Fibroblast of mammary gland (primary cell): Measurements from ENCODE around the gene RASGRP2.

Source experiments
- DNase-seq: peaks from one replicate; pipeline ENCODE4 v3.0.0-alpha.2; 2010; ENCODE audit warnings: low read depth
- H3K4me3 ChIP-seq: 2 replicates; pipeline ENCODE4 v1.5.1; 2011; ENCODE audit warnings: low read depth, mild to moderate bottlenecking, low read length, moderate library complexity; ENCODE audit not compliant: control insufficient read depth
- TF ChIP-seq, protein P1 (sequence below): conservative IDR thresholded peaks from 2 replicates; pipeline ENCODE4 v1.5.1; 2011; ENCODE audit warnings: low read depth, low read length, inconsistent platforms; ENCODE audit not compliant: control insufficient read depth, insufficient read depth

The RASGRP2 gene

DNA sequence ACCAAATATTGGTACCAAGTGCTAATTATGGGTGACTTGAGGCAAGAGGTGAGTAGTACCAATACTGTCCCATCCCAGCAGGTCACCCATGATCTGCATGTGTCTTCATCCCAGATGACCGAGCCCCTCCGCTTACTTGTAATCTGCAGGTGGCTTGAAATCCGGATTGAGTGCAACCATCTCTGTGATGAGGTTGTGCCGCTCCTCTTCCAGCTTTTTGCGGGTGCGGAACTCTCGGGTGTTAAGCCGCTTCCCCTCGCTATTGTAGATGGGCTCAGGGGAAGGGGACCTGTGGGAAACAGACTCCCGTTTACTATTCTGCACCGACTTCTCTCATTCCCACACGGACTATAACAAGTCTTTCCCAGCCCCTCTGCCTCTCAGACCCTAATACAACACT lies 26.2 kb upstream of the RASGRP2 start:
- no peak overlapping the region for H3K4me3 ChIP-seq
- TF ChIP-seq, protein P1, sequence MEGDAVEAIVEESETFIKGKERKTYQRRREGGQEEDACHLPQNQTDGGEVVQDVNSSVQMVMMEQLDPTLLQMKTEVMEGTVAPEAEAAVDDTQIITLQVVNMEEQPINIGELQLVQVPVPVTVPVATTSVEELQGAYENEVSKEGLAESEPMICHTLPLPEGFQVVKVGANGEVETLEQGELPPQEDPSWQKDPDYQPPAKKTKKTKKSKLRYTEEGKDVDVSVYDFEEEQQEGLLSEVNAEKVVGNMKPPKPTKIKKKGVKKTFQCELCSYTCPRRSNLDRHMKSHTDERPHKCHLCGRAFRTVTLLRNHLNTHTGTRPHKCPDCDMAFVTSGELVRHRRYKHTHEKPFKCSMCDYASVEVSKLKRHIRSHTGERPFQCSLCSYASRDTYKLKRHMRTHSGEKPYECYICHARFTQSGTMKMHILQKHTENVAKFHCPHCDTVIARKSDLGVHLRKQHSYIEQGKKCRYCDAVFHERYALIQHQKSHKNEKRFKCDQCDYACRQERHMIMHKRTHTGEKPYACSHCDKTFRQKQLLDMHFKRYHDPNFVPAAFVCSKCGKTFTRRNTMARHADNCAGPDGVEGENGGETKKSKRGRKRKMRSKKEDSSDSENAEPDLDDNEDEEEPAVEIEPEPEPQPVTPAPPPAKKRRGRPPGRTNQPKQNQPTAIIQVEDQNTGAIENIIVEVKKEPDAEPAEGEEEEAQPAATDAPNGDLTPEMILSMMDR = no peak
- DNase-seq = no peak

DNA sequence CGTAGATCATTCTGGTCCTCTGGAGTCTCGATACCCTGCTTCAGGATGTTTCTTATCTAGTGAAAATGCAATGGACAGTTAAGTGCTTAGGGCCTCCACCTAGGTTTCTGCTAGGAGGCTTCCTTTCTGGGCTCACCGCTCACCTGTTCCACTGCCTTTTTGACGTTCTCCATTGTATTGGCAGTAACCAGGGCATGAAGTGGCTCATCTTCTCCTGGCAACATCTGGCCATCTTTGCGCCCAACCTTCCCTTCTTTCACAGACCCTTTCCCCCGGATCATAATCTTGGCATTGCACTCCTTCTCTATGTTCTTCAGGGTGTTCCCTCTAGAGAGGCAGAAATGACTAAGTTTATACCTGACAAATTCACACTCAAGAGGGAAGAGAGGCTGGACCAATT lies 25.3 kb upstream of the RASGRP2 start:
- no peak for DNase-seq
- TF ChIP-seq, protein P1 = no peak
- no peak overlapping the region for H3K4me3 ChIP-seq

DNA sequence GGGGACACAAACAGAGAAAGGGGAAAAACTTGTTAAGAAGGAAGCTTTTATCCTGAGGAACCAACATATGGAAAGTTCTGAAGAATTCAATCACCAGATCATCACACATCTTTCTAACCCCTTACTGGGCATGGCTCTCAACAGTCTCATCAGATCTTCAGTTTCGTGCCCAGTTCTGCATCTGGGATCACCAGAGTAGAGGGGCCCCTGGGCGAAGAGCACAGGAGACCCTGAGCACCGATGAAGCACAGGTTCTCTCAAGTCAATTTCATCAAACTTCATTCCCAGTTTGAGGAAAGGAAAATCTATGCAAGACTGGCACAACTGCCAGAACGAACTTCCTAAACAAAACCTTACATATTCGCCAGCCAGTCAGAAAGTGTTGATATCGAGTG lies 24.4 kb upstream of the RASGRP2 start:
- TF ChIP-seq, protein P1 = no peak
- DNase-seq = no peak
- H3K4me3 ChIP-seq = no peak overlapping the region

DNA sequence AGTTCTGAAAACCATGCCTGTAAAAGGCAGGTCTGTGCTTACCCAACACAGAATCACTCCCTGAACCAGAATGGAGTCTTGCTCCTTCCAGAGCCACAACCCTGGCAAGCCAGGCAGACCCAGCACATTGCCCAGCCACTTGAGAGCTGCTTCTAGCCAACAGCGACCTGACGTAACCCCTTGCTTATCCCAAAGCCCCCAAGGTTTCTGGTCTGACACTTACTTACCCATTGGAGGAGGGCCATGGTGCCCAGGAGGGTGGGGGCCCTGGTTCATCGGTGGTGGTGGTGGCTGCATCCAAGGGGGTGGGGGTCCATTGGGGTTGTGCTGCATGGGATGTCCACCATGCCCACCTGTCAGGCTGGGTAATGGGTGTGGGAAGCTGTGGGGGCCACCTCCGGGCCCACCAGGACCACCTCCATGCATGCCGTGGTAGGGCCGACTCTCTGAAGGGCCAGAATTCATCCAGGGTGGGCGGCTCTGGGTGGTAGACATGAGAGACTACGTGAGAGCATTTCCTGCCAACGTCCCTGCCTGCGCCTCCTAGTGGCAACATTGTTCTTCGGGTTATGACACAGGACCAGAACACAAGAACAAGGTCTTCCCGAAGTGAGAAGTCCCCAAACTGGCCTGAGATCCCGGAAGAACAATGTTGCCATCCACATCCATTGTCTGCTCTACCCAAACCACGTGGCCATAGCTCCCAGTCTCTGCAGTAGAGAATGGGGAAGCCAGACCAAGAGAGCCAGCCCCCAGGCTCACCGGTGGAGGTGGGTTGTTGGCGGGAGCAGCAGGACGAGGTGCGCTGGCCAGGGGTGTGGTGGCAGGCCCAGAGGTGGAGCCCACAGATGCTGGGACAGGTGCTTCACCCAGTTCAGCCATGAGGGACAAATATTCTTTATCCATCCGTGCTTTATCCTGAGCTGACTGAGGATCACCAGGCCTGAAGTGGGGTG lies 23.7 kb upstream of the RASGRP2 start:
- no peak overlapping the region for H3K4me3 ChIP-seq
- peak; percentile 70 for DNase-seq
- TF ChIP-seq, protein P1 = peak; percentile 65

DNA sequence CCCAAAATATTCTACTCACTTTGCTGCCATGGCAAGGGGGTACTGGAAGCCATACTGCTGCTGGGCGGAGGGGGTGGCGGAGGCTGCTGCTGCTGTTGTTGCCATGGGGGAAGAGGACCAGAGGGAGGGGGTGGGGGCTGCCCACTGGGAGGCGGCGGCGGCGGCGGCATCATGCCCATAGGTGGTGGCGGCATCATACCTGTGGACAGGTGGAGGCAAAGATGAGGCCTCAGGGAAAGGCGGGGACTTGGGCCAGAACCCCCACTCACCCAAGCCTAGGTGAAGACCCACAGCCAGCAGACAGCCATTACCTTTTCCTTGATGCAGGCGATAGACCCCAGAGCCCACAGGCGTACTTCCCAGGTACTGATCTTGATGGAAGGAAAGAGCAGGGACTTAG lies 22.9 kb upstream of the RASGRP2 start:
- no peak overlapping the region for H3K4me3 ChIP-seq
- DNase-seq = no peak

DNA sequence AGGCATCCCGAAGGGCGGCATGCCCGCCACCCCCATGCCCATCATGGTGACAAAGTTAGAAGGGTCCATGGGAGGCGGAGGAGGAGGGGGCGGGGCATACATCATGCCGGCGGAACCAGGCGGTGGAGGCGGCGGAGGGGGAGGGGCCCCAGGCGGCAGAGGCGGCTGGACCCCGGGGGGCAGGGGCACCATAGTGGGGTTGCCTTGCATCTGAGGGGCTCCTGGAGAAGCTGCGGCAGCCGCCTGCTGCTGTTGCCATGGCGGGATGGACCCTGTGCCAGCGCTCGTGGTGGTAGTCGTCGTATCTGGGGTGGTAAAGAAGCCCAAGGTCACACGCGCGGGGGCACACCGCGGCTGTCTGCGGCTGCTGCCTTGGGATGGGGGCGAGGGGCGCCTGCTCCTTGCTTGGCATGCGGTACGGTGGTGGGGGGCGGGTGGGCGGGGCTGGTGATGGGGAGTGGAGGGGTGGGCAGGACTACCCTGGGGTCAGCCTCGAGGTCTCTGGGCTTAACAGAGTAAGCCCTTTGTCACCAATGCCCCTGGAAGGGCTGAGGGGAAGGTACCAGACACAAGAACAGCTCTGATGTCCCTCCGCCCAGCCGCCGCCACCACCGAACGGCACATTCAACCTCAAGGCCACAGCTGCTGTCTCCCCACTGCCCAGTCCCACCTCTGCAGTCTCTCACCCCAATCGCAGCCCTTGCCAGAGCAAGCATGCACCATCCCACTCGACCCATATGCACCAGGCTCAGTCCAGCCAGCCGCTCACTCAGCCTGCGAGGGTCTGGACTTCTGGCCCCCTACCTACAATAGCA lies 22.1 kb upstream of the RASGRP2 start:
- H3K4me3 ChIP-seq = no peak overlapping the region
- TF ChIP-seq, protein P1 = no peak
- DNase-seq = no peak

More for the DNA sequence above, 22.9 kb upstream of the RASGRP2 start:
- TF ChIP-seq, protein P1 = no peak
